Astrocyte (in vitro differentiated cells and primary cell): ENCODE results near the gene SLC35G6.

ENCODE experiments used
- EZH2 ChIP-seq: IDR thresholded peaks from 2 replicates; pipeline ENCODE4 v1.6.1; 2012; ENCODE audit warnings: mild to moderate bottlenecking, low read length, inconsistent platforms; ENCODE audit not compliant: insufficient read depth
- TF ChIP-seq, protein P1 (sequence below): IDR thresholded peaks from 2 replicates; pipeline ENCODE4 v1.5.1; 2011; ENCODE audit warnings: low read depth, mild to moderate bottlenecking, inconsistent platforms, low read length, moderate library complexity; ENCODE audit not compliant: insufficient read depth

DNA sequence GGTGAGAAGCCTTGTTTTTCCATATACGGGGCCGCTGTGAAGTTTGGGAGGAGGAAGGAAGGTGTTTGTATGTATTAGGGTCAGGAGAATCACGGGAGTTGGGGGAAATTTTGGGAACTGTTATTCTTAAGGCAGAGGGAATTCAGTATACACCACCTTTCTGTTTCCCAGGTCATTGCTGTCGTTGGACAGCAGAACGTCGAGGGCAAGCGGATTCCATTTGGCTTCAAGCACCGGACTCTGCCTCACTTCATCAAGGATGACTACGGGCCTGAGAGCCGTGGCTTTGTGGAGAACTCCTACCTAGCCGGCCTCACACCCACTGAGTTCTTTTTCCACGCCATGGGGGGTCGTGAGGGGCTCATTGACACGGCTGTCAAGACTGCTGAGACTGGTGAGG lies 20.5 kb downstream of the SLC35G6 start:
- TF ChIP-seq, protein P1, sequence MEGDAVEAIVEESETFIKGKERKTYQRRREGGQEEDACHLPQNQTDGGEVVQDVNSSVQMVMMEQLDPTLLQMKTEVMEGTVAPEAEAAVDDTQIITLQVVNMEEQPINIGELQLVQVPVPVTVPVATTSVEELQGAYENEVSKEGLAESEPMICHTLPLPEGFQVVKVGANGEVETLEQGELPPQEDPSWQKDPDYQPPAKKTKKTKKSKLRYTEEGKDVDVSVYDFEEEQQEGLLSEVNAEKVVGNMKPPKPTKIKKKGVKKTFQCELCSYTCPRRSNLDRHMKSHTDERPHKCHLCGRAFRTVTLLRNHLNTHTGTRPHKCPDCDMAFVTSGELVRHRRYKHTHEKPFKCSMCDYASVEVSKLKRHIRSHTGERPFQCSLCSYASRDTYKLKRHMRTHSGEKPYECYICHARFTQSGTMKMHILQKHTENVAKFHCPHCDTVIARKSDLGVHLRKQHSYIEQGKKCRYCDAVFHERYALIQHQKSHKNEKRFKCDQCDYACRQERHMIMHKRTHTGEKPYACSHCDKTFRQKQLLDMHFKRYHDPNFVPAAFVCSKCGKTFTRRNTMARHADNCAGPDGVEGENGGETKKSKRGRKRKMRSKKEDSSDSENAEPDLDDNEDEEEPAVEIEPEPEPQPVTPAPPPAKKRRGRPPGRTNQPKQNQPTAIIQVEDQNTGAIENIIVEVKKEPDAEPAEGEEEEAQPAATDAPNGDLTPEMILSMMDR = no peak
- no peak for TF ChIP-seq EZH2
